Karpas-422 (cell line): ENCODE data around the gene SLC32A1. TPM values are rescaled to one million over a fixed set of nuclear protein-coding genes. Genes with fewer than 3 reads are reported as not detected.

Experiments
- DNase-seq: peaks from one replicate; pipeline ENCODE4 v3.0.0-alpha.2; 2015
- H2AFZ ChIP-seq: fragments of 200-600 bp; sonication (generic); 2 replicates; pipeline ENCODE4 v1.6.1; 2014; ENCODE audit warnings: antibody characterized with exemption, low read length, mixed read lengths
- H3K27ac ChIP-seq: fragments of 200-600 bp; sonication (generic); 2 replicates; pipeline ENCODE4 v1.5.1; 2014; ENCODE audit warnings: mild to moderate bottlenecking, low read length, moderate library complexity
- H3K27me3 ChIP-seq: fragments of 200-600 bp; sonication (generic); 2 replicates; pipeline ENCODE4 v1.6.1; 2014; ENCODE audit warnings: low read length, mixed read lengths
- H3K36me3 ChIP-seq: fragments of 200-600 bp; sonication (generic); 2 replicates; pipeline ENCODE4 v1.6.1; 2014; ENCODE audit warnings: low read length, mixed read lengths; ENCODE audit not compliant: insufficient read depth
- H3K4me1 ChIP-seq: fragments of 200-600 bp; sonication (generic); 2 replicates; pipeline ENCODE4 v1.6.1; 2014; ENCODE audit warnings: mild to moderate bottlenecking, low read length, mixed read lengths
- H3K4me2 ChIP-seq: fragments of 200-600 bp; sonication (generic); 2 replicates; pipeline ENCODE4 v1.6.1; 2014; ENCODE audit warnings: low read length, low read depth, mild to moderate bottlenecking; ENCODE audit not compliant: poor library complexity, severe bottlenecking
- H3K4me3 ChIP-seq: fragments of 200-600 bp; sonication (generic); 2 replicates; pipeline ENCODE4 v1.5.1; 2014; ENCODE audit warnings: mild to moderate bottlenecking, antibody characterized with exemption, low read length, mixed read lengths
- H3K79me2 ChIP-seq: fragments of 200-600 bp; sonication (generic); 2 replicates; pipeline ENCODE4 v1.6.1; 2014; ENCODE audit warnings: mild to moderate bottlenecking, low read length, mixed read lengths
- H3K9ac ChIP-seq: fragments of 200-600 bp; sonication (generic); 2 replicates; pipeline ENCODE4 v1.6.0; 2014; ENCODE audit warnings: low read length
- H3K9me2 ChIP-seq: fragments of 200-600 bp; sonication (generic), shearing (Covaris generic); replicated peaks from 2 replicates; pipeline ENCODE4 v1.6.0; 2014; ENCODE audit warnings: mild to moderate bottlenecking, low read length, moderate library complexity; ENCODE audit not compliant: insufficient read depth
- H3K9me3 ChIP-seq: fragments of 300-700, 200-600 bp; sonication (generic); 2 replicates; pipeline ENCODE4 v1.6.1; 2014; ENCODE audit warnings: low read length, mixed read lengths
- H4K20me1 ChIP-seq: fragments of 200-600 bp; sonication (generic); 2 replicates; pipeline ENCODE4 v1.6.1; 2014; ENCODE audit warnings: mild to moderate bottlenecking, antibody characterized with exemption, low read length, low read depth; ENCODE audit not compliant: insufficient read depth
- small RNA-seq: library from RNA; depleted of rRNA; stranded (forward); fragments of <200 nt; gene quantifications from one replicate; pipeline ENCODE3, GENCODE V24; 2014
- total RNA-seq: library from RNA; depleted of rRNA; stranded (reverse); fragments of >200 nt; shearing (Covaris generic); gene quantifications from 2 replicates; pipeline ENCODE4 v1.2.3, GENCODE V29; 2014; ENCODE audit warnings: low replicate concordance; rRNA removed

The SLC32A1 gene
- total RNA-seq, 1 experiment from 2014 or later, result not detected

- H2AFZ ChIP-seq, result no peak overlapping the region
- no peaks in the 10 kb centered on the region for H4K20me1 ChIP-seq
- H3K27me3 ChIP-seq, result no peaks in the 10 kb centered on the region
- no peak for DNase-seq
- H3K4me2 ChIP-seq, result no peak overlapping the region
- peaks cover 29% of the 10 kb centered on the region for H3K36me3 ChIP-seq
- H3K9me3 ChIP-seq, result peaks cover 4% of the 10 kb centered on the region
- H3K4me1 ChIP-seq, result peaks cover 4% of the 10 kb centered on the region; the same call in 1 of the 2 replicates
- H3K4me3 ChIP-seq, result no peak overlapping the region
- H3K9me2 ChIP-seq, result no peaks in the 10 kb centered on the region
- H3K27ac ChIP-seq, result no peak overlapping the region
- H3K9ac ChIP-seq, result no peak overlapping the region
- no peaks in the 10 kb centered on the region for H3K79me2 ChIP-seq
These were observed 45.4 kb downstream of the SLC32A1 start for GRCh38 chr20:38769376-38770295.

DNA sequence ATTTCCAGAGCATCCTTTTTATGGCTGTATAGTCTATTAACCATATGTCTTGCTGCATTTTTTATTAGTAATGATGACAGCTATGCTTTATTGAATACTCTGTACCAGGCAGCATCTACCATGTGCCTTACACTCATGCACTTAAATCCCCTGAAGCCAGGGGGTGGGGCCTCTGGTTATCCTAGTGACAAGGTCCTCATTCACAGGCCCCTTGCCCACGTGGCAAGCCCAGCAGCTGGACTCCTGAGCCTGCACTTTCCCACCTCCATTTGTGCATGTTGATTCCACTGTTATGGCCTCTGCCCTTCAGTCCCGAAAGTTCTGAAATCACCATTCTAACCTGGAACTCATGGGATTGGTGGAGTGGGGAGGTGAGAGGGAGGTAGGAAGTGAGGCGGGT, 46.3 kb downstream of the SLC32A1 start:
- Histone ChIP-seq H3K27me3 (no peaks in the 10 kb centered on the region), H3K27ac (no peak overlapping the region), H3K36me3 (peaks cover 29% of the 10 kb centered on the region), H2AFZ (no peak overlapping the region), H3K4me2 (no peak overlapping the region), H3K9ac (no peak overlapping the region), H3K9me2 (no peaks in the 10 kb centered on the region), H3K79me2 (no peaks in the 10 kb centered on the region), H3K4me3 (no peak overlapping the region), H3K9me3 (peaks cover 4% of the 10 kb centered on the region), H3K4me1 (peaks cover 4% of the 10 kb centered on the region; the same call in 1 of the 2 replicates), H4K20me1 (no peaks in the 10 kb centered on the region)
- DNase-seq, result no peak

GRCh38 chr20:38770970-38771369, 46.7 kb downstream of the SLC32A1 start:
- H2AFZ ChIP-seq, result no peak overlapping the region
- H3K79me2 ChIP-seq, result no peaks in the 10 kb centered on the region
- peaks cover 4% of the 10 kb centered on the region for H3K9me3 ChIP-seq
- no peaks in the 10 kb centered on the region for H4K20me1 ChIP-seq
- no peak overlapping the region for H3K4me2 ChIP-seq
- H3K27ac ChIP-seq, result no peak overlapping the region
- no peak for DNase-seq
- no peaks in the 10 kb centered on the region for H3K9me2 ChIP-seq
- no peaks in the 10 kb centered on the region for H3K27me3 ChIP-seq
- peaks cover 29% of the 10 kb centered on the region for H3K36me3 ChIP-seq
- peaks cover 4% of the 10 kb centered on the region; the same call in 1 of the 2 replicates for H3K4me1 ChIP-seq
- H3K4me3 ChIP-seq, result no peak overlapping the region
- H3K9ac ChIP-seq, result no peak overlapping the region

DNA sequence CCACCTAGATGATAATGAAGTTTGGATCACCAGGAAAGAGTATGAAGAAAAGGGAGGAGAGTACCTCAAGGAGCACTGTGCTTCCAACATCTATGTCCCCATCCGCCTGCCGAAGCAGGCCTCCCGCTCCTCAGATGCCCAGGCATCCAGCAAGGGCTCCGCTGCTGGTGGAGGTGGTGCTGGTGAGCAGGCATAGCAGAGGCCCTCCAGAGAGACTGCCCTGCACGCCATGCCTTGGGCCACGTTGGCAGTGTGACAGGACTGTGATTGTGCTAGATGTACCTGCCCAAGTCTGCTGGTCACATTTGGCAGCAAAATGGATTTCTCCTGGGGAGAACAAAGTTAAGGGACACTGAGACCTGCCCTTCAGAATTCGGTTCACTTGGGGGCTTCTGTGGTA, 47.3 kb downstream of the SLC32A1 start:
- Histone ChIP-seq H4K20me1 (no peaks in the 10 kb centered on the region), H2AFZ (no peak overlapping the region), H3K4me3 (no peak overlapping the region), H3K27ac (no peak overlapping the region), H3K9ac (no peak overlapping the region), H3K27me3 (no peaks in the 10 kb centered on the region), H3K9me2 (no peaks in the 10 kb centered on the region), H3K79me2 (no peaks in the 10 kb centered on the region), H3K9me3 (peaks cover 4% of the 10 kb centered on the region), H3K4me2 (no peak overlapping the region), H3K36me3 (peaks cover 29% of the 10 kb centered on the region), H3K4me1 (peaks cover 4% of the 10 kb centered on the region; the same call in 1 of the 2 replicates)
- DNase-seq, result no peak

DNA sequence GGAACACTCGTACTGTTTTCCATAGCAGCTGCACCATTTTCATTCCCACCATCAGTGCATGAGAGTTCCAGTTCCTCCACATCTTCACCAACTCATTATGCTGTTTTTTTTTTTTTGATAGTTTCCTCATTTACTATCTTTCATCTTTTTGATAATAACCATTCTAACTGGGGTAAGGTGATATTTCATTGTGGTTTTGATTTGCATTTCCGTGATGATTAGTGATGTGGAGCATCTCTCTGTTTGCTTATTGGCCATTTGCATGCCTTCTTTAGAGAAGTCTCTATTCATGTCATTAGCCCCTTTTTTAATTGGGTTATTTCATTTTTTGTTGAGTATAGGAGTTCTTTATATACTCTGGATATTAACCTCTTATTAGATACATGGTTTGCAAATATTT, 49.9 kb downstream of the SLC32A1 start:
- H3K9ac ChIP-seq, result no peak overlapping the region
- peaks cover 29% of the 10 kb centered on the region for H3K36me3 ChIP-seq
- H3K4me1 ChIP-seq, result peaks cover 4% of the 10 kb centered on the region; the same call in 1 of the 2 replicates
- H3K27me3 ChIP-seq, result no peaks in the 10 kb centered on the region
- no peak overlapping the region for H3K27ac ChIP-seq
- H2AFZ ChIP-seq, result no peak overlapping the region
- H4K20me1 ChIP-seq, result no peaks in the 10 kb centered on the region
- H3K9me2 ChIP-seq, result no peaks in the 10 kb centered on the region
- H3K79me2 ChIP-seq, result no peaks in the 10 kb centered on the region
- H3K9me3 ChIP-seq, result peaks cover 4% of the 10 kb centered on the region
- no peak overlapping the region for H3K4me3 ChIP-seq
- DNase-seq, result peak; percentile 52
- H3K4me2 ChIP-seq, result no peak overlapping the region

- H3K4me1 ChIP-seq, result peaks cover 4% of the 10 kb centered on the region; the same call in 1 of the 2 replicates
- no peaks in the 10 kb centered on the region for H3K27me3 ChIP-seq
- DNase-seq, result no peak
- H3K9me2 ChIP-seq, result no peaks in the 10 kb centered on the region
- H3K79me2 ChIP-seq, result no peaks in the 10 kb centered on the region
- H3K9ac ChIP-seq, result no peak overlapping the region
- H2AFZ ChIP-seq, result no peak overlapping the region
- no peak overlapping the region for H3K4me3 ChIP-seq
- H3K9me3 ChIP-seq, result peaks cover 4% of the 10 kb centered on the region
- no peak overlapping the region for H3K4me2 ChIP-seq
- H4K20me1 ChIP-seq, result no peaks in the 10 kb centered on the region
- no peak overlapping the region for H3K27ac ChIP-seq
- H3K36me3 ChIP-seq, result peaks cover 28% of the 10 kb centered on the region
These were observed 52.1 kb downstream of the SLC32A1 start for GRCh38 chr20:38776363-38776762.

Small RNA genes within 50 kb of the gene (small RNA-seq; reads per million reads assigned to genes)
- not detected for gene RF00017

Other genes starting within 250 kb of the SLC32A1 start
- gene ADIG, start 143.3 kb upstream of the SLC32A1 start, total RNA-seq, result not detected in 2 replicates
- gene ARHGAP40, start 122.7 kb upstream of the SLC32A1 start, total RNA-seq, result 1.4 TPM in 1 of 2 replicates, not detected in the other
- gene ACTR5, start 24.0 kb downstream of the SLC32A1 start, total RNA-seq, result 4.5 and 10.6 TPM in 2 replicates
- gene PPP1R16B, start 81.2 kb downstream of the SLC32A1 start, total RNA-seq, result 0.04 and 0.15 TPM in 2 replicates
- 14.4 and 21.8 TPM in 2 replicates for gene FAM83D, start 201.9 kb downstream of the SLC32A1 start, total RNA-seq
- 14.5 and 19.0 TPM in 2 replicates for gene DHX35, start 237.9 kb downstream of the SLC32A1 start, total RNA-seq